ENCODE measurements around the gene SORL1. TPM values are rescaled to one million over a fixed set of nuclear protein-coding genes. Genes with fewer than 3 reads are reported as not detected.

Gene SORL1
- polyA plus RNA-seq, 3 donors = 52.5 to 61.9 (median 59.4) TPM

DNA sequence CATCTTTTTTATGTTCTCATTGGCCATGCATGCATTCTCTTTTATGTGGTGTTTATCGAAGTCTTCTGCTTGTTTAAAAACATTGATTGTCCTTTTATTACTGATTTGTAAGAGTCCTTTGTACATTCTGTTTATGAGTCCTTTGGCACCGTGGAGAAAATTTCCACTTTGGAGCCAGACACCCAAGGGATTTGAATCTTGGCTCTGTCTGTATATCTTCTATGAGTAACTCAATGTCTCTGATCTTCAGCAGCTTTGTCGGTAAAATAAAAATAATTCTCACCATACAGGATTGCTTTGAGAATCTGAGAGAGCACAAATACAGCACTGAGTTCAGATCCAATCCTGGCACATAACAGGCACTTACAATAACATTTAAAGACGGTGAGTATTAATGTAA lies 12.8 kb upstream of the SORL1 start:
- Mint-ChIP-seq H3K27me3 (ENCODE audit: low read depth in 3 of 3) (no peaks in the 10 kb centered on the region), H3K36me3 (no peaks in the 10 kb centered on the region), H3K9me3 (no peaks in the 10 kb centered on the region), H3K4me1 (peaks cover 42% of the 10 kb centered on the region), H3K27ac (no peak overlapping the region), H3K4me3 (no peak overlapping the region)
- Histone ChIP-seq H3K9me3 (replicated peaks in 1 of 2; ENCODE audit: control insufficient read depth in 1 of 2, insufficient read depth in 1 of 2, low read length in 2 of 2) (no peaks in the 10 kb centered on the region), H3K27ac (ENCODE audit: low read depth in 1 of 2, low read length in 2 of 2) (no peak overlapping the region), H3K4me3 (replicated peaks in 1 of 3; ENCODE audit: low read depth in 2 of 3, low read length in 3 of 3) (no peak overlapping the region), H3K79me2 (ENCODE audit: insufficient read depth, low read length) (no peaks in the 10 kb centered on the region), H3K9ac (ENCODE audit: insufficient read depth, low read length, poor library complexity, severe bottlenecking) (no peak overlapping the region), H3K4me2 (replicated peaks; ENCODE audit: extremely low read depth, low read length, poor library complexity, severe bottlenecking) (no peak overlapping the region), H3K36me3 (replicated peaks in 1 of 2; ENCODE audit: control insufficient read depth in 1 of 2, insufficient read depth in 2 of 2, low read length in 2 of 2) (no peaks in the 10 kb centered on the region), H3K27me3 (ENCODE audit: control insufficient read depth in 2 of 2, insufficient read depth in 2 of 2, low read length in 2 of 2) (no peaks in the 10 kb centered on the region), H4K20me1 (ENCODE audit: insufficient read depth, low read length) (no peaks in the 10 kb centered on the region), H2AFZ (ENCODE audit: insufficient read depth, low read depth, low read length, poor library complexity, severe bottlenecking) (no peak overlapping the region), H3K4me1 (ENCODE audit: control insufficient read depth in 1 of 2, insufficient read depth in 2 of 2, low read length in 2 of 2) (peaks cover 44 to 45% of the 10 kb centered on the region in 2 donors)
- DNase-seq = no peak
- TF ChIP-seq, protein P1, sequence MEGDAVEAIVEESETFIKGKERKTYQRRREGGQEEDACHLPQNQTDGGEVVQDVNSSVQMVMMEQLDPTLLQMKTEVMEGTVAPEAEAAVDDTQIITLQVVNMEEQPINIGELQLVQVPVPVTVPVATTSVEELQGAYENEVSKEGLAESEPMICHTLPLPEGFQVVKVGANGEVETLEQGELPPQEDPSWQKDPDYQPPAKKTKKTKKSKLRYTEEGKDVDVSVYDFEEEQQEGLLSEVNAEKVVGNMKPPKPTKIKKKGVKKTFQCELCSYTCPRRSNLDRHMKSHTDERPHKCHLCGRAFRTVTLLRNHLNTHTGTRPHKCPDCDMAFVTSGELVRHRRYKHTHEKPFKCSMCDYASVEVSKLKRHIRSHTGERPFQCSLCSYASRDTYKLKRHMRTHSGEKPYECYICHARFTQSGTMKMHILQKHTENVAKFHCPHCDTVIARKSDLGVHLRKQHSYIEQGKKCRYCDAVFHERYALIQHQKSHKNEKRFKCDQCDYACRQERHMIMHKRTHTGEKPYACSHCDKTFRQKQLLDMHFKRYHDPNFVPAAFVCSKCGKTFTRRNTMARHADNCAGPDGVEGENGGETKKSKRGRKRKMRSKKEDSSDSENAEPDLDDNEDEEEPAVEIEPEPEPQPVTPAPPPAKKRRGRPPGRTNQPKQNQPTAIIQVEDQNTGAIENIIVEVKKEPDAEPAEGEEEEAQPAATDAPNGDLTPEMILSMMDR (IDR thresholded peaks at IDR 0.05) = no peak
- no CpG with 5 or more reads among the region's 4 CpGs for WGBS (ENCODE audit: insufficient coverage)
- intact Hi-C loops (cut with micrococcal nuclease) = no loop called here

DNA sequence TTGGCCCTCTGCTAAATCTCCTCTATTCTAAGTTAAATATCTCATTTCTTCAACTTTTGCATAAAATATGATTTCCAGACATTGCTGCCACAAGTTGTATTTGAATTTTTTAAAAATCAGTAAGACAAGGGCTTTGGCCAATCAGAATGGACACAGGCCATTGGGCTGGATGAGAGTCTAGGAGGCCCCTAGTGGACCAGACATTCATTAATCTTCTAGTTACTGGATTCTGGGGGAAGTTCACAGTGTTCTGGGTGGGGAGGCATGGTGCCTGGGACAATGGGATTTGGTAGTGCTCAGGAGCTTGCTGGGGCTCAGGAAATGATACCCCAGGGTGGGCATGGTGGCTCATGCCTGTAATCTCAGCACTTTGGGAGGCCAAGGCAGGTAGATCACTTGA lies 12.4 kb upstream of the SORL1 start:
- Mint-ChIP-seq H3K4me1 (peaks cover 38% of the 10 kb centered on the region), H3K9me3 (no peaks in the 10 kb centered on the region), H3K27ac (peak overlapping the region in 2 of 7 donors; percentile 8 to 50), H3K4me3 (no peak overlapping the region), H3K27me3 (ENCODE audit: low read depth in 3 of 3) (no peaks in the 10 kb centered on the region), H3K36me3 (no peaks in the 10 kb centered on the region)
- Histone ChIP-seq H3K4me2 (replicated peaks; ENCODE audit: extremely low read depth, low read length, poor library complexity, severe bottlenecking) (no peak overlapping the region), H3K79me2 (ENCODE audit: insufficient read depth, low read length) (no peaks in the 10 kb centered on the region), H3K27ac (ENCODE audit: low read depth in 1 of 2, low read length in 2 of 2) (no peak overlapping the region), H3K9ac (ENCODE audit: insufficient read depth, low read length, poor library complexity, severe bottlenecking) (no peak overlapping the region), H3K27me3 (ENCODE audit: control insufficient read depth in 2 of 2, insufficient read depth in 2 of 2, low read length in 2 of 2) (no peaks in the 10 kb centered on the region), H2AFZ (ENCODE audit: insufficient read depth, low read depth, low read length, poor library complexity, severe bottlenecking) (no peak overlapping the region), H4K20me1 (ENCODE audit: insufficient read depth, low read length) (no peaks in the 10 kb centered on the region), H3K36me3 (replicated peaks in 1 of 2; ENCODE audit: control insufficient read depth in 1 of 2, insufficient read depth in 2 of 2, low read length in 2 of 2) (no peaks in the 10 kb centered on the region), H3K4me1 (ENCODE audit: control insufficient read depth in 1 of 2, insufficient read depth in 2 of 2, low read length in 2 of 2) (peaks cover 39 to 41% of the 10 kb centered on the region in 2 donors), H3K9me3 (replicated peaks in 1 of 2; ENCODE audit: control insufficient read depth in 1 of 2, insufficient read depth in 1 of 2, low read length in 2 of 2) (no peaks in the 10 kb centered on the region), H3K4me3 (replicated peaks in 1 of 3; ENCODE audit: low read depth in 2 of 3, low read length in 3 of 3) (no peak overlapping the region)
- TF ChIP-seq, protein P1 (IDR thresholded peaks at IDR 0.05) = no peak
- intact Hi-C loops (cut with micrococcal nuclease) = loop anchor here in 1 of 2 donors (2.0 kb wide), 1 partner anchor 29 kb away; no protein-coding TSS in a partner anchor
- DNase-seq = no peak

All from CD14-positive monocyte (primary cell).